Cardiac muscle cell (in vitro differentiated cells and primary cell): Measurements from ENCODE around the gene OSBPL9. TPM values are rescaled to one million over a fixed set of nuclear protein-coding genes. Genes with fewer than 3 reads are reported as not detected.
"Not testable (repeated sequence)": the region's sequence is repeated elsewhere in the genome, so short reads cannot be mapped to it uniquely, and the experiment has no call there.

Experiments used
- DNase-seq, 2 donors: peaks; one replicate each; pipeline versions ENCODE4 v3.0.0 to v3.0.0-alpha.2; 2010 to 2017; ENCODE audit warnings: low read depth in 1 of 2, low spot score in 1 of 2
- H3K27ac ChIP-seq: fragments of 200-600 bp; sonication (generic); 2 replicates; pipeline ENCODE4 v1.5.1; 2016
- H3K27me3 ChIP-seq: fragments of 200-600 bp; sonication (generic); 2 replicates; pipeline ENCODE4 v1.6.0; 2016; ENCODE audit warnings: control low read depth
- H3K36me3 ChIP-seq: fragments of 200-600 bp; sonication (generic); 2 replicates; pipeline ENCODE4 v1.5.1; 2016; ENCODE audit warnings: control low read depth
- H3K4me1 ChIP-seq: fragments of 200-600 bp; sonication (generic); 2 replicates; pipeline ENCODE4 v1.8.1; 2017; ENCODE audit warnings: low read depth, mild to moderate bottlenecking, mixed run types
- H3K4me3 ChIP-seq: fragments of 200-600 bp; sonication (generic); 2 replicates; pipeline ENCODE4 v1.5.1; 2016; ENCODE audit warnings: mild to moderate bottlenecking
- H3K9me3 ChIP-seq: fragments of 200-600 bp; sonication (generic); 2 replicates; pipeline ENCODE4 v1.5.1; 2017; ENCODE audit warnings: low read depth, mild to moderate bottlenecking, control low read depth
- CTCF ChIP-seq: IDR thresholded peaks from 2 replicates; pipeline ENCODE4 v1.5.1; 2012; ENCODE audit warnings: low read depth, mild to moderate bottlenecking, low read length
- polyA plus RNA-seq: library from polyadenylated mRNA; unstranded; fragments of >200 nt; fragmentation: Nextera tagmentation; extraction: Ambion mirVana; gene quantifications from 2 replicates; pipeline ENCODE4 v1.2.1, GENCODE V29; 2016
- total RNA-seq: library from RNA; depleted of rRNA; stranded (reverse); fragments of >200 nt; gene quantifications from 2 replicates; pipeline ENCODE4 v1.2.3, GENCODE V29; 2016

OSBPL9 gene
- total and polyA plus RNA-seq, 2 experiments from 2014 or later = 103 to 104 TPM

GRCh38 chr1:51643362-51643761 lies 26.5 kb downstream of the OSBPL9 start:
- Histone ChIP-seq H3K27ac (no peak overlapping the region), H3K27me3 (no peaks in the 10 kb centered on the region), H3K9me3 (no peaks in the 10 kb centered on the region), H3K36me3 (no peaks in the 10 kb centered on the region), H3K4me1 (peaks cover 17% of the 10 kb centered on the region), H3K4me3 (no peak overlapping the region)
- no peak for TF ChIP-seq CTCF
- DNase-seq = no peak

GRCh38 chr1:51644020-51644419 lies 27.1 kb downstream of the OSBPL9 start:
- Histone ChIP-seq H3K9me3 (no peaks in the 10 kb centered on the region), H3K36me3 (no peaks in the 10 kb centered on the region), H3K27me3 (no peaks in the 10 kb centered on the region), H3K27ac (no peak overlapping the region), H3K4me1 (peaks cover 17% of the 10 kb centered on the region), H3K4me3 (no peak overlapping the region)
- no peak for TF ChIP-seq CTCF
- DNase-seq = no peak

GRCh38 chr1:51644533-51645197 lies 27.8 kb downstream of the OSBPL9 start:
- H3K27me3 ChIP-seq = no peaks in the 10 kb centered on the region
- TF ChIP-seq CTCF = no peak
- no peaks in the 10 kb centered on the region for H3K36me3 ChIP-seq
- H3K4me1 ChIP-seq = peaks cover 20% of the 10 kb centered on the region
- H3K27ac ChIP-seq = no peak overlapping the region
- DNase-seq = peak in 1 of 2 donors; percentile 87
- no peak overlapping the region for H3K4me3 ChIP-seq
- H3K9me3 ChIP-seq = no peaks in the 10 kb centered on the region

GRCh38 chr1:51646592-51646991 lies 29.7 kb downstream of the OSBPL9 start:
- peaks cover 19% of the 10 kb centered on the region for H3K4me1 ChIP-seq

GRCh38 chr1:51648180-51649109 lies 31.6 kb downstream of the OSBPL9 start:
- DNase-seq = peak; percentile 46 to 88
- H3K27ac ChIP-seq = peak overlapping the region; percentile 77
- no peaks in the 10 kb centered on the region for H3K36me3 ChIP-seq
- no peak for TF ChIP-seq CTCF
- no peaks in the 10 kb centered on the region for H3K27me3 ChIP-seq
- peaks cover 21% of the 10 kb centered on the region for H3K4me1 ChIP-seq
- H3K9me3 ChIP-seq = no peaks in the 10 kb centered on the region
- H3K4me3 ChIP-seq = no peak overlapping the region

More at GRCh38 chr1:51646592-51646991, 29.7 kb downstream of the OSBPL9 start:
- not testable (repeated sequence) for H3K27me3 ChIP-seq, H3K4me3 ChIP-seq, H3K27ac ChIP-seq, DNase-seq, H3K36me3 ChIP-seq, H3K9me3 ChIP-seq

GRCh38 chr1:51649593-51650091 lies 32.8 kb downstream of the OSBPL9 start:
- Histone ChIP-seq H3K9me3 (no peaks in the 10 kb centered on the region), H3K4me1 (peaks cover 23% of the 10 kb centered on the region), H3K36me3 (no peaks in the 10 kb centered on the region), H3K4me3 (no peak overlapping the region), H3K27me3 (no peaks in the 10 kb centered on the region), H3K27ac (no peak overlapping the region)
- DNase-seq = no peak
- TF ChIP-seq CTCF = no peak
